ENCODE results near the gene DRC3. TPM values are rescaled to one million over a fixed set of nuclear protein-coding genes. Genes with fewer than 3 reads are reported as not detected.
A peak's percentile ranks its signal among the peaks of the same experiment; 100 is the strongest.

The DRC3 gene
- polyA plus RNA-seq, 1 donor (not counting 4 experiments of a cell fraction or from before 2014, with no cell fraction given), result 0.69 TPM

DNA sequence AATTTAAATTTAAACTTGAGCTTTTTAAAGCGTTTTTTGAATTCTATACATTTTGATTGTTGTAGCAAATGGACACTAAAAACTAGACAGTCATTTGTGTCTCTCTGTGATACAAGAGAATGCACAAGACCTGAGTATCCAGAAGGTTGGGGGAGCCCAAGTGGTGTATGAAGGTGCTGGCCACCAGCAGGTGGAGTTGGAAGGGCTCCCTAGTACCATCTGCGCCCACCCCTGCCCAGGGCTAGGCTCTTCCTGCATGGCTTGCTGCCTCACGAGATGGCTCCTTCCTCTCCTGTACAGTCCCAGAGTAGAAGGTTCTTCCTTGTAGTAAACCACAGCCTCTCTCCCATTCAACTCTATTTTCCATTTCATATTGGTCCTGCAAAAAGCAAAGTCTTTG is 83.6 kb downstream of the DRC3 start:
- Histone ChIP-seq H2AFZ (ENCODE audit: control insufficient read depth, low read length) (no peak overlapping the region), H4K20me1 (ENCODE audit: control insufficient read depth, extremely low read depth, insufficient read depth, low read length) (no peaks in the 10 kb centered on the region), H3K4me3 (ENCODE audit: control insufficient read depth in 2 of 3, extremely low read depth in 1 of 3, insufficient read depth in 2 of 3, low read depth in 1 of 3, low read length in 3 of 3) (no peak overlapping the region), H3K79me2 (ENCODE audit: control insufficient read depth, insufficient read depth, low read length) (no peaks in the 10 kb centered on the region), H3K9ac (ENCODE audit: control insufficient read depth, extremely low read depth, insufficient read depth, low read length) (no peak overlapping the region), H3K36me3 (ENCODE audit: control insufficient read depth in 2 of 2, extremely low read depth in 1 of 2, insufficient read depth in 2 of 2, low read length in 2 of 2) (peaks cover 7 to 17% of the 10 kb centered on the region in 2 experiments), H3K9me1 (ENCODE audit: control insufficient read depth, extremely low read depth, insufficient read depth, low read length) (no peaks in the 10 kb centered on the region), H3K4me1 (ENCODE audit: control insufficient read depth, extremely low read depth, insufficient read depth, low read length) (peaks cover 18% of the 10 kb centered on the region), H3K27me3 (ENCODE audit: control insufficient read depth, extremely low read depth, insufficient read depth, low read length) (no peaks in the 10 kb centered on the region), H3K4me2 (ENCODE audit: control insufficient read depth, extremely low read depth, insufficient read depth, low read depth, low read length) (no peak overlapping the region), H3K27ac (ENCODE audit: control insufficient read depth, insufficient read depth, low read length) (no peak overlapping the region), H3K9me3 (ENCODE audit: control insufficient read depth, low read depth, low read length) (no peaks in the 10 kb centered on the region)
- FAIRE-seq, result no peak
- dilution Hi-C loops (cut with MboI; ENCODE audit: extremely low pct_ligation_motif_present, low sequenced_read_pairs), result no loop called here
- DNase-seq (ENCODE audit: low read depth, low spot score), result no peak
- TF ChIP-seq, protein P1, sequence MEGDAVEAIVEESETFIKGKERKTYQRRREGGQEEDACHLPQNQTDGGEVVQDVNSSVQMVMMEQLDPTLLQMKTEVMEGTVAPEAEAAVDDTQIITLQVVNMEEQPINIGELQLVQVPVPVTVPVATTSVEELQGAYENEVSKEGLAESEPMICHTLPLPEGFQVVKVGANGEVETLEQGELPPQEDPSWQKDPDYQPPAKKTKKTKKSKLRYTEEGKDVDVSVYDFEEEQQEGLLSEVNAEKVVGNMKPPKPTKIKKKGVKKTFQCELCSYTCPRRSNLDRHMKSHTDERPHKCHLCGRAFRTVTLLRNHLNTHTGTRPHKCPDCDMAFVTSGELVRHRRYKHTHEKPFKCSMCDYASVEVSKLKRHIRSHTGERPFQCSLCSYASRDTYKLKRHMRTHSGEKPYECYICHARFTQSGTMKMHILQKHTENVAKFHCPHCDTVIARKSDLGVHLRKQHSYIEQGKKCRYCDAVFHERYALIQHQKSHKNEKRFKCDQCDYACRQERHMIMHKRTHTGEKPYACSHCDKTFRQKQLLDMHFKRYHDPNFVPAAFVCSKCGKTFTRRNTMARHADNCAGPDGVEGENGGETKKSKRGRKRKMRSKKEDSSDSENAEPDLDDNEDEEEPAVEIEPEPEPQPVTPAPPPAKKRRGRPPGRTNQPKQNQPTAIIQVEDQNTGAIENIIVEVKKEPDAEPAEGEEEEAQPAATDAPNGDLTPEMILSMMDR (optimal IDR thresholded peaks at IDR 0.05 in 1 of 3, IDR thresholded peaks at IDR 0.05 in 1 of 3, conservative IDR thresholded peaks at IDR 0.05 in 1 of 3; ENCODE audit: extremely low read depth in 1 of 3, insufficient read depth in 2 of 3, low read length in 3 of 3), result peak in 1 of 3 experiments; percentile 13
- TF ChIP-seq EZH2 (IDR thresholded peaks at IDR 0.05; ENCODE audit: low read length), result no peak

DNA sequence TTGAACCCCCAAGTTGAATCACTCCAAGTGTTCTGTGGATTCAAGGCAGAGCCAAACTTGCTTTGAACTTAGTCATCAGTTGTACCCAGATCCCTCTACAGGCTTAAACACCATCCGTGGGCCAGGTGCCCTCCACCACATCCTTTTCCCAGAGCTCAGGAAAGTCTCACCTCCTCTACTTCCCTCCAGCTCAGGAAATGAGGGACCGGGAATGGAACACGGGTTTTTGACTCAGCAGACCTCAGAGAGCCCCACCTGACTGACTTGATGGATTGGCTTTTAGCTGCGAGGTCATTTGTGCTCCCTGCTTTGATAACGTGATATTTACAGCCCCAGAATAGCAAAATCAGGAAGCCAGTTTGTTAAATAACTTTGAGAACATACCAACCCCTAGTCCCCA is 86.6 kb downstream of the DRC3 start:
- peak; percentile 99 for FAIRE-seq
- DNase-seq (ENCODE audit: low read depth, low spot score), result peak; percentile 63
- Histone ChIP-seq H3K9me1 (ENCODE audit: control insufficient read depth, extremely low read depth, insufficient read depth, low read length) (no peaks in the 10 kb centered on the region), H3K9ac (ENCODE audit: control insufficient read depth, extremely low read depth, insufficient read depth, low read length) (no peak overlapping the region), H3K9me3 (ENCODE audit: control insufficient read depth, low read depth, low read length) (no peaks in the 10 kb centered on the region), H3K79me2 (ENCODE audit: control insufficient read depth, insufficient read depth, low read length) (no peaks in the 10 kb centered on the region), H4K20me1 (ENCODE audit: control insufficient read depth, extremely low read depth, insufficient read depth, low read length) (no peaks in the 10 kb centered on the region), H3K27ac (ENCODE audit: control insufficient read depth, insufficient read depth, low read length) (peak overlapping the region; percentile 62), H3K4me2 (ENCODE audit: control insufficient read depth, extremely low read depth, insufficient read depth, low read depth, low read length) (peak overlapping the region; percentile 34), H3K36me3 (ENCODE audit: control insufficient read depth in 2 of 2, extremely low read depth in 1 of 2, insufficient read depth in 2 of 2, low read length in 2 of 2) (peaks cover 8 to 25% of the 10 kb centered on the region in 2 experiments), H3K27me3 (ENCODE audit: control insufficient read depth, extremely low read depth, insufficient read depth, low read length) (no peaks in the 10 kb centered on the region), H3K4me1 (ENCODE audit: control insufficient read depth, extremely low read depth, insufficient read depth, low read length) (peaks cover 15% of the 10 kb centered on the region), H3K4me3 (ENCODE audit: control insufficient read depth in 2 of 3, extremely low read depth in 1 of 3, insufficient read depth in 2 of 3, low read depth in 1 of 3, low read length in 3 of 3) (no peak overlapping the region), H2AFZ (ENCODE audit: control insufficient read depth, low read length) (no peak overlapping the region)
- dilution Hi-C loops (cut with MboI; ENCODE audit: extremely low pct_ligation_motif_present, low sequenced_read_pairs), result no loop called here
- no peak for TF ChIP-seq EZH2 (IDR thresholded peaks at IDR 0.05; ENCODE audit: low read length)
- TF ChIP-seq, protein P1 (optimal IDR thresholded peaks at IDR 0.05 in 1 of 3, IDR thresholded peaks at IDR 0.05 in 1 of 3, conservative IDR thresholded peaks at IDR 0.05 in 1 of 3; ENCODE audit: extremely low read depth in 1 of 3, insufficient read depth in 2 of 3, low read length in 3 of 3), result no peak
